ENCODE results near the gene KIF3C.

Gene KIF3C

DNA sequence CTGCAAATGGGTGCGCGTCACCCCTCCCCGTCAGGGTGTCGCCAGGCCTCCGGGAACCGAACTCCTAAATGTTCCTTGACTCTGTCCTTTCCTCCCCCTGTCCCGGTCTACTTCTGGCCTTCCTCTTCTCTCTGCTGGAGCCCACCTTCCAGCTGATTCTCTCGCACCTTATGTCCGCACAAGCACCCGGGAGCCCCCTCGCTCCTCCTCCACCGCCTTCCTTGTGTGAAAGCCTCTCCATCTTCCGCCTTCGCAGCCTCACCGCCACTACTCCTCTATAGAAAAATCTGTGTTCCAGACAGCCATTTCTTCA is 627 bp upstream of the KIF3C start:
- no peak for DNase-seq (ENCODE audit: extremely low read depth, insufficient read length)
- TF ChIP-seq CTCF (IDR thresholded peaks at IDR 0.05; ENCODE audit: insufficient read depth, low read length, poor library complexity, severe bottlenecking): no peak
- Histone ChIP-seq H3K36me3 (ENCODE audit: control insufficient read depth, insufficient read depth, low read length) (no peaks in the 10 kb centered on the region), H3K4me3 (replicated peaks; ENCODE audit: low read depth, low read length) (peak overlapping the region; percentile 78; the same call in 1 of the 2 replicates), H3K27me3 (replicated peaks; ENCODE audit: control insufficient read depth, insufficient read depth, low read length) (no peaks in the 10 kb centered on the region)

GRCh38 chr2:25981596-25982272 is 563 bp downstream of the KIF3C start:
- no peak for TF ChIP-seq CTCF (IDR thresholded peaks at IDR 0.05; ENCODE audit: insufficient read depth, low read length, poor library complexity, severe bottlenecking)
- H3K36me3 ChIP-seq (ENCODE audit: control insufficient read depth, insufficient read depth, low read length): no peaks in the 10 kb centered on the region
- DNase-seq (ENCODE audit: extremely low read depth, insufficient read length): no peak
- H3K27me3 ChIP-seq (replicated peaks; ENCODE audit: control insufficient read depth, insufficient read depth, low read length): no peaks in the 10 kb centered on the region
- H3K4me3 ChIP-seq (replicated peaks; ENCODE audit: low read depth, low read length): peak overlapping the region; percentile 78

DNA sequence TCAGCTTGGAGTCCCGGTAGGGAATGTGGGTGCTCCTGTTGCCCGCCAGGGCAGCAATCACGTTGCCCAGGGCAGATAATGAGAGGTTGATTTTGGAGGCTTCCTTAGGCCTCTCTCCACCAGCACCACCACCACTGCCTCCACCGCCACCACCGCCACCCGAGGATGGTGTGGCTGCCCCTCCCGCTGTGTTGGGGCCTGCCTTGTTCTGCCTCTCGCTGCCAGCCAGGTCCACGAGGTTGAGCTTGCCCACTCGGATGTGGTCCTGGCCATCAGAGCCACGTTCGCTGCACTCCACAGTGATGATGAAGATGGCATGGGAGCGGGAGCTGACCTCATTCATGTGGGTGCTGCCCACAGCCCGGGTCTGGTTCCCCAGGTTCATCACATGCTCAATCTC is 1.3 kb downstream of the KIF3C start:
- Histone ChIP-seq H3K4me3 (replicated peaks; ENCODE audit: low read depth, low read length) (no peak overlapping the region), H3K27me3 (replicated peaks; ENCODE audit: control insufficient read depth, insufficient read depth, low read length) (no peaks in the 10 kb centered on the region), H3K36me3 (ENCODE audit: control insufficient read depth, insufficient read depth, low read length) (no peaks in the 10 kb centered on the region)
- TF ChIP-seq CTCF (IDR thresholded peaks at IDR 0.05; ENCODE audit: insufficient read depth, low read length, poor library complexity, severe bottlenecking): no peak
- no peak for DNase-seq (ENCODE audit: extremely low read depth, insufficient read length)

- no peak for TF ChIP-seq CTCF (IDR thresholded peaks at IDR 0.05; ENCODE audit: insufficient read depth, low read length, poor library complexity, severe bottlenecking)
- H3K36me3 ChIP-seq (ENCODE audit: control insufficient read depth, insufficient read depth, low read length): no peaks in the 10 kb centered on the region
- H3K27me3 ChIP-seq (replicated peaks; ENCODE audit: control insufficient read depth, insufficient read depth, low read length): no peaks in the 10 kb centered on the region
- H3K4me3 ChIP-seq (replicated peaks; ENCODE audit: low read depth, low read length): no peak overlapping the region
- DNase-seq (ENCODE audit: extremely low read depth, insufficient read length): no peak
Measured at GRCh38 chr2:25980076-25980887, 2.0 kb downstream of the KIF3C start.

- Histone ChIP-seq H3K4me3 (replicated peaks; ENCODE audit: low read depth, low read length) (no peak overlapping the region), H3K36me3 (ENCODE audit: control insufficient read depth, insufficient read depth, low read length) (no peaks in the 10 kb centered on the region), H3K27me3 (replicated peaks; ENCODE audit: control insufficient read depth, insufficient read depth, low read length) (no peaks in the 10 kb centered on the region)
- DNase-seq (ENCODE audit: extremely low read depth, insufficient read length): no peak
- TF ChIP-seq CTCF (IDR thresholded peaks at IDR 0.05; ENCODE audit: insufficient read depth, low read length, poor library complexity, severe bottlenecking): no peak
Measured at GRCh38 chr2:25979001-25979400, 3.3 kb downstream of the KIF3C start.

Measured in GM06990 (cell line).